DMS153 (cell line): ENCODE data around the gene SH3RF3.

Experiments
- DNase-seq: peaks from one replicate; lab custom pipeline; 2025; lab: John Stamatoyannopoulos, UW

The SH3RF3 gene

GRCh38 chr2:109202486-109202885 is 73.5 kb downstream of the SH3RF3 start:
- DNase-seq, result no peak

- no peak for DNase-seq
Measured at GRCh38 chr2:109203246-109204011, 74.4 kb downstream of the SH3RF3 start.

GRCh38 chr2:109204412-109204811 is 75.4 kb downstream of the SH3RF3 start:
- DNase-seq, result no peak

GRCh38 chr2:109205447-109205846 is 76.4 kb downstream of the SH3RF3 start:
- DNase-seq, result no peak

- no peak for DNase-seq
Measured at GRCh38 chr2:109206569-109207146, 77.7 kb downstream of the SH3RF3 start.

- DNase-seq, result no peak
Measured at GRCh38 chr2:109207176-109207575, 78.2 kb downstream of the SH3RF3 start.

- no peak for DNase-seq
Measured at GRCh38 chr2:109208071-109208950, 79.3 kb downstream of the SH3RF3 start.

GRCh38 chr2:109208951-109209335 is 79.9 kb downstream of the SH3RF3 start:
- no peak for DNase-seq

GRCh38 chr2:109209412-109209811 is 80.4 kb downstream of the SH3RF3 start:
- no peak for DNase-seq

- no peak for DNase-seq
Measured at GRCh38 chr2:109209941-109210340, 80.9 kb downstream of the SH3RF3 start.

GRCh38 chr2:109210431-109211200 is 81.6 kb downstream of the SH3RF3 start:
- DNase-seq, result no peak

- no peak for DNase-seq
Measured at GRCh38 chr2:109211315-109211714, 82.3 kb downstream of the SH3RF3 start.

- DNase-seq, result no peak
Measured at GRCh38 chr2:109212836-109213563, 84.0 kb downstream of the SH3RF3 start.

- no peak for DNase-seq
Measured at GRCh38 chr2:109213646-109214433, 84.8 kb downstream of the SH3RF3 start.

GRCh38 chr2:109214651-109215371 is 85.8 kb downstream of the SH3RF3 start:
- DNase-seq, result no peak

GRCh38 chr2:109215866-109216265 is 86.9 kb downstream of the SH3RF3 start:
- DNase-seq, result no peak

GRCh38 chr2:109216332-109216731 is 87.3 kb downstream of the SH3RF3 start:
- no peak for DNase-seq

- no peak for DNase-seq
Measured at GRCh38 chr2:109217362-109218086, 88.5 kb downstream of the SH3RF3 start.
